Measurements from ENCODE around the gene GAST.
A peak's percentile ranks its signal among the peaks of the same experiment; 100 is the strongest.

Gene GAST

DNA sequence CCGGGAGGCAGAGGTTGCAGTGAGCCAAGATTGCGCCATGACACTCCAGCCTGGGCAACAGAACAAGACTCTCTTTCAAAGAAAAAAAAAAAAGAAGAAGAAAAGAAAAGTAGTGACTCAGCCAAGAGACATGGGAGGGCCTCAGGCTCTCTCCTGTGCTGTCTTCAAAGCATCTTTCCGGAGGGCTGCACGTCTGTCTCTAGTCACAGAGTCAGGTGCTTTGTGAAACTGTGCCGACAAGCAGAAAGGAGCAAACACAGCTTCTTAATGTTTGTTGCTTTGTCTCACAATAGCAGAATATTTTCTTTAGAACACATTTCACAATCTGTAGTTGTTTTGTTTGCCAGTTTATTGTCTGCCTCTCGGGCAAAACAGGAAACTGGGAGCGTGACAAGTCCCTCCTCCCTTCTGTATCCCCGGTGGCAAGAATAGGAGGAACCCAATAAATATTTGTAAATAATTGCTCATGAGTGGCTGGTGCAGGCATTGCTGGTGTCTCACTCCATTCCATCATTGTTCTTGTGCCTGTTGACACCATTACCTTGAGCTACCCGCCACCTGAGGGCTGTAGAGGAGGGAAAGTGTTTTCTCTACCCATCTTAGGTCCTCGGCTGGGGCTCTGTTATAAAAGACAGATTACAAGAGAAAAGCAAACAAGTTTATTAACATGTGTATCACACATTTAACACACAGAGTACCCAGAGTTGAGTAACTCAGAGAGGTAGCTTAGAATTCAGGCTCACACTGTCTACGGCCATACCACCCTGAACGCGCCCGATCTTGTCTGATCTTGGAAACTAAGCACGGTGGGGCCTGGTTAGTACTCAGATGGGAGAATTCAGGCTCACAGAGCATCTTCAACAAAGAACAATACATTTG, 5.5 kb downstream of the GAST start:
- no peak for DNase-seq

- no peak for DNase-seq
Observed at GRCh38 chr17:41718287-41718645, 6.1 kb downstream of the GAST start.

DNA sequence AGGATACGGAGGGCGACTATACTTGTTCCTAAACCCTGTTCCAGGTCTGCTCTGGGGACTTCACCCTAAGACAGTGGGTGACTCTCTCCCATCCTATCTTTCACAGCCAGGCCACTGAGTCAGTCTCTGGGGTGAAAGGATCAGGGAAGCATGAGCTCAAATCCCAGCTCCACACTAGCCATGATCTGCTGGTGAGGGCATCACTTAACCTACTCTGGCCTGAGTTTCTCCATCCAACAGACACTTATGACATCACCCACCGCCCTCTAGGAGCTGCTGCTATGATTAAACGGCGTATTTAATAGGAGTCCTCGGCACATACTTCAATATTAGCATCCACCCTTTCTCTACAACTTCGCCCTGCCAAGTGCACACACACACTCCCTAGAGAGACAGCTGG, 10.1 kb downstream of the GAST start:
- DNase-seq = no peak

DNA sequence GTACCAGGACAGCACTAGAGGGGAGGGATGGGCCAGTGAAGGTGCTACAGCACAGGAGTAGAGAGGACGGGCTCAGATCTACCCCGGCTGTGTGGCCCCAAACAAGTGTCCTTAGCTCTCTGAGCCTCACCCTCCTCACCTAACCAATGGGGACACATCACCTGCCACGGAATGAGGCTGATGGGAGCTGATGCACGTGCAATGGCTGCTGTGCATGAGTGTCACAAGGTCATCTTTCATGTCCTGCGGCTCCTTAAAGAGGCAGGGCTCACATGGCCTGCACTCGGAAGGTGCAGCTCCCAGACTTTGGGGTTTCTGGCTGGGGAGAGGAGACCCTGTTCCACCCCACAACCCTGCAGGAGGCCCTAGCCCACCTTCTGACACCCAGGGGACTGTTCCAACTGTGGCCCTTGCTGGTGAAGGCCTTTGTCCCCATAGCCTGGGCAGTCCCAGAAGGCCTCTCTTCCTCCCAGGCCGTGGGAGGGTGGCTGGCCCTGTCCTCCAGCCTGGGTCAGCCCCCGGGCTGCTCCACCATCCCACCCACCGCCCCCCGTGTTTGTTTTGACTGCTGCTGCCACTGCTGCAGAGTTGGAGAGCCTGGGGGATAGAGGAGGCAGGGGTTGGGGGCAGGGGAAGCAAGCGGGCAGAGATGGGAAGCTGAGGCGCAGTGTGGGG, 11.8 kb downstream of the GAST start:
- DNase-seq = no peak

DNA sequence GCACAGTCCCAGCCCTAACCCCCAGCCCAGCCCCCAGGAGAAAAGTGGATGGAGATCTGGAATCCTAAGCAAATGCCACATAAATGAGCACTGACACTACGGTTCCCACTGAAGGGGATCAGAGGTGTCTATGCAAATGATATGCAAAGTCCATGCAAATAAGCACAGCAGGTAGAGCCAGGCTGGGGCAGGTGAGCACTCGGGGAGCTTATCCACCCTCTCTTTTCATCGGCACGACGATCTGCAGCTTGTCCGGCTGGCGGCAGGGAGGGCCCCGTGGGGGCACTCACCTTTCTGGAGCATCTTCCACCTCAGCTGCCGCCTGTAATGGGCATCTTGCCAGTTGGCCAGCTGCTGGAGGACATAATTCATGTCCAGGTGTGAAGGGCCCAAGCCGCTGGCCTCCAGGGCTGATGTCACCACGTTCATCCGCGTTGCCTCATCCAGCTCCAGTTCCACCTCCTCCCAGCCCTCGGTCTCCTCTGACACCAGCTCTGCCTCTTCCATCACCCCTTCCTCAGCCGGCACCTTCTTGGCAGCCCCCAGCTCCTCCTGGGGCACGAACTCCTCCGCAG, 12.4 kb downstream of the GAST start:
- peak; percentile 93 for DNase-seq

- DNase-seq = no peak
Observed at GRCh38 chr17:41725134-41725533, 13.0 kb downstream of the GAST start.

DNA sequence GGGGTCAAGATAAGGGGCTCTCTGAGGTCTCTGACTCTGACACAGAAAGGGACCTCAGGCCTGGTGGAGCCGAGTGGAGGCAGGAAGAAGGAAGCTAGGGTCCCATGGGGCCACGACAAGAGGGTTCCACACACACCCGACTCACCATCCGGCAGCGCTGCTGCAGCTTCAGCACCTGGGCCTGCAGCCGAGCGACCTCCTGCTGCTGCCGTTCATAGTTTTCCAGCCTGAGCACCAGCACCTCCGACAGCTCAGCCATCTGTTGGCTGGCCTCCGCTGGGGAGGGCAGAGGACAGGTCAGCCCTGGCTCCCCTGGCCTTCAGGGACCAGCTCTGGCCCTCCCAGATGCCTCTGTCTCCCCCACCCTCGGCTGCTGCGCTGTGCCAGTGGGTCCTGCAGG, 15.9 kb downstream of the GAST start:
- DNase-seq = peak; percentile 25

DNA sequence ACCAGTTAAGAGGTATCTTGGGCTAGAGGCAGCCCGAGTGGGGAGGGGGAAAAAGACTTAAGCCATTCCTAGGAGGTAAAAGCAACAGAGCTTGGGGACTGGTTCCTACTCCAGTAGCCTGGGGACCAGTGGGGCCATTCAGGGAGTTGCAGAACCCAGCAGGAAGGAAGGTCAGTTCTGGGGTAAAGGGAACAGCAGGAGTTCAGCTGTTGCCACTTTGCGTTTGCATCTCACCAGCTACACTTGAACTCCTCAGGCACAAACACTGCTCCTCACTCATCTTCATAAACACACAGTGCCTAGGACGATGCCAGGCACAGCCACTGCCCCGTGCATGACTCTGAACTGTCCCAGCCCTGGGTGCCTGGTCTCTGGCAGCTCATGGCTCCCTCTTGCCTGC, 18.3 kb downstream of the GAST start:
- DNase-seq = no peak

- no peak for DNase-seq
Observed at GRCh38 chr17:41731836-41732235, 19.7 kb downstream of the GAST start.

GRCh38 chr17:41733348-41734138, 21.4 kb downstream of the GAST start:
- no peak for DNase-seq

DNA sequence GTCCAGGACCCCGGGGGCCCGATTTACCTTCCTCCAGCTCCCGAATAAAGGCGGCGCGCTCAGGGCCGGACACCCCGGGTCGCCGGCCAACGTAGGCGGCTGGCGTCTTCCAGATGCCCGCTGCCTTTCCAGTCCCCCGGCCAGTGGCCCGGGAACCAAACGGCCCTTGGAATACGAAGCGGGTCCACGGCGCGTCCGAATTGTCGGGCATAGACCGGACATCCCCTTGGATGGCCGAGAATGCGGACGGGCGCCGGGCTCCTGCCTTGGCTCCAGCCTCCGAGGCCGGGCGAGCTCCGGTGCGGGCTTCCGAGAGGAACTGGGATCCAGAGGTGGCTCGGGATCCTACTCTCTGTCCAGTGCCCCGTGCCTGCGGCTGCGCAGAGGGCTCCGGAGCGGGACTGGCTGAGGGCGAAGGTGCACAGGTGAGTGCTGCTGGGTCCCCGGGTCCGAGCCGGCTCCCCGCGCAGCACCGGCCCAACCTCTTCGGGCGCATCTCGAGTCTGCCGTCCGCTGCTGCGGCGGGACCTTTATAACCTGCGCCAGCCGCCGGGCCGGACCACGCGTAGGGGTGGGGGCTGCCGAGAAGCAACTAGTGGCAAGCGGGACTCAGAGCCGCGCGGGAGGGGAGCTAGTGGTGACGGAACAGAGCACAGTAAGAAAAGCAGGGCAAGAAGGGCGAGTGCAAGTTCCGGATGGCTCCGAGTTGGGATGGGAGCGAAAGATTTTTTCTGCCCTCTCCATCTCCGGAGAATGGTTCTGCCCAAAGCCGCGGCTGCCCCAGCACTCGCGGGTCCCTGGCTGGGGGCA, 22.2 kb downstream of the GAST start, which contains the start of gene HAP1:
Gene HAP1, minus strand, starts transcription at position 505 of the 810 bp plus-strand sequence. Its CDS starts 9 bp downstream, at position 496.
- peak; percentile 42 for DNase-seq

GRCh38 chr17:41734949-41735313, 22.8 kb downstream of the GAST start:
- DNase-seq = peak; percentile 42

DNA sequence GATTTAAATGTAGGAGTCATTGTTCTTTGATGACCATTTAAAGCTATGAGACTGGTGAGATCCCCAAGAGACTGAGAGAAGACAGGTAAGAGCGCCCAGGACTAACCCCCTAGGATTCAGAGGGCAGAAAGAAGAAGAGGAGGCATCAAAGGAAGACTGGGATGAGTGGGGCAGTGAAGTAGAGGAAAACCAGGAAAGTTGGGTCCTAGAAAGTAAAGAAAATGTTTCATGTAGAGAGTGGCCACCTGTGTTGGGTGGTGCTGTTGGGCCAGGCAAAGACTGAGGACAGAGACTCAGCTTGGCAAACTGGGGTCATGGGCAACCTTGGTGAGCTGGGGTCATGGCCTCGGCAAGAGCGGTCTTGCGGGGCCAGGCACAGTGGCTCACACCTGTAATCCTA, 23.6 kb downstream of the GAST start:
- no peak for DNase-seq

DNA sequence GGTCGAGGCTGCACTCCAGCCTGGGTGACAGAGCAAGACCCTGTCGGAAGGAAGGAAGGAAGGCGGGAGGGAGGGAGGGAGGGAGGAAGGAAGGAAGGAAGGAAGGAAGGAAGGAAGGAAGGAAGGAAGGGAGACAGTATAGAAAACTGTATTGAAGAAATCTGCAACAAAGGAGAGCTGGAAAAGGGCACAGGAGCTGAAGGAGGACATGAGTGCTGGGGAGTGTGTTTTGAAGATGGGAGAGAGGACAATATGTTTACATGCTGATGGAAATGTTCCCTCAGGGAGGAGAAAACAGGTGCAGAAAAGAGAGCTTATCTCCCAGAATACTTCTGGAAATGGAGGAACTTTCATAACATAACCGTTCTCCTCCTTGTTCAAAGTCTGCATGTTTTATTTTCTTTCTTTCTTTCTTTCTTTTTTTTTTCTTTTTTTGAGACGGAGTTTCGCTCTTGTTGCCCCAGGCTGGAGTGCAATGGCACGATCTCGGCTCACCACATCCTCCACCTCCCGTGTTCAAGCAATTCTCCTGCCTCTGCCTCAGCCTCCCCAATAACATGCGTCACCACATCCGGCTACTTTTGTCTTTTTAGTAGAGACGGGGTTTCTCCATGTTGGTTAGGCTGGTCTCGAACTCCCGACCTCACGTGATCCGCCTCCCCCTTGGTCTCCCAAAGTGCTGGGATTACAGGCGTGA, 25.0 kb downstream of the GAST start:
- DNase-seq = no peak

GRCh38 chr17:41737680-41738023, 25.5 kb downstream of the GAST start:
- DNase-seq = no peak

GRCh38 chr17:41738077-41738800, 26.1 kb downstream of the GAST start:
- peak; percentile 81 for DNase-seq

GRCh38 chr17:41738801-41739112, 26.6 kb downstream of the GAST start:
- DNase-seq = no peak

DNA sequence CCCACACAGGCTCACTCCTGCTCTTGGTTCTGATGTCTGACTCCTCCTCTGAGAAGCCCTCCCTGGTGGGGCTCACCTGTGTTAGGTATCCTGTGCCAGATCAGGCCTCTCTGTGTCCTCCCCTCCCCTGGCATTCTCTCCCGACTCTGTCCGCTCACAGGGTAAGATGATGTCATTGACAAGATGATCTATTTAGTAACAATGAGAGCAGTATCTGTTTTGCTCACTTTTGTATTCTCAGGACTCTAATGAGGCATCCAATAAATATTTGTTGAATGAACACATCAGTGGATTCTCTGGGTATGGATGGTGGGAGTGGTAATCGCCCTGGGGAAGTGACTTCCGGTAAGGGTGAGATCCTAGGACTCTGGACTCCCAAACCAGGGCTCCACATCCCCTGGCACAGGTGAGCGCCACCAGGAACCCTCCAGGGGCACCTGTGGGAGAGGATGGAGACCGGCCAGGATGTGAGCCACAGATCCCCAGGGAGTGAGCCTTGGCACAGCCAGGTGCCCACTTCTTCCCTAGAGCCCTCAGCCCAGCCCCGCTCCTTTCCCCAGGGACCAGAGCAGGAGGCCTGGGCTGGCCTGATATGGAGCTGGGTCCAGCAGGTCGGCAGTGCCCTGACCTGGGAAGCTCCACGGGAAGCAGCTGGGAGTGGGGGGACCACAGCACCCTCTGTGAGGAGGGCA, 27.7 kb downstream of the GAST start:
- DNase-seq = no peak

DNA sequence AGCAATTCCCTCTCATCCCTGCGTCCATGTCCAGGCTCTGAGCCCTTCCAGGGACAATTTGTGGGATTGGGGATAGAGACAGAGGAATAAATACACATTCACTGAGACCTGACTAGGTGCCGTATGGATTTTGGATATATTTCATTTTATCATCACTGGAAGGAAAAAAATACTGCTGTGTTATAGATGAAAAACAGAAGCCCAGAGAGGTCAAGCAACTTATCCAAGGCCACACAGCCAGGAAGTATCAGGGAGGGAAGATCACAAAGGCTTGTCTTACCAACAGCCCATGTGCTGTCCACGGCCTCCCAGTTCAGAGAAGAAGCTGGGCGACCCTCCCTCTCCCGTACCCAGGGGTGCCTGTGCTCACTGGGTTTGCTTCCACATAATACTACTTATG, 28.4 kb downstream of the GAST start:
- no peak for DNase-seq

GRCh38 chr17:41741709-41742108, 29.6 kb downstream of the GAST start:
- no peak for DNase-seq

DNA sequence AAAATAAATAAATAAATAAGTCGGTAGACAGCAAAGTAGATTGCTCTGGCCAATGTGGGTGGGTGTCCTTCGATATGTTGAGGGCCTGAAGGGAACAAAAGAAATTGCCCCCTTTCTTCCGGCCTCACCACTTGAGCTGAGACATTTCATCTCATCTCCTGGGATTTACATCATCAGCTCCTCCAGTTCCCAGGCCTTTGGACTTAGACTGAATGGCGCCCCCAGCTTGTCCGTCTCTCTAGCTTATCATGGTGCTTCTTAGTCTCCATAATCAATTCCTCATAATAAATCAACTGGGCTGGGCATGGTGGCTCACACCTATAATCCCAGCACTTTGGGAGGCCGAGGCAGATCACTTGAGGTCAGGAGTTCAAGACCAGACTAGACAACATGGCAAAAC, 36.1 kb downstream of the GAST start:
- DNase-seq = no peak

Measured in NCI-H146 (cell line).